OCI-LY7 (cell line): Measurements from ENCODE around the gene ERP27. TPM values are rescaled to one million over a fixed set of nuclear protein-coding genes. Genes with fewer than 3 reads are reported as not detected.

Experiments used
- BruUV-seq: library from RNA; stranded (reverse); fragments of 400-500 nt; replicated peaks from 2 replicates; lab custom pipeline; 2021; lab: Mats Ljungman, UMichigan
- CTCF ChIA-PET: fragments of 300-600 bp; sonication (Branson Sonifier 250); formaldehyde crosslinking; loops from one replicate; lab custom pipeline; 2022; ENCODE audit warnings: antibody characterized with exemption; ENCODE audit not compliant: unreplicated experiment; lab: Charles Lee
- POLR2A ChIA-PET: fragments of 300-600 bp; sonication (Branson Sonifier 250); formaldehyde crosslinking; loops from one replicate; lab custom pipeline; 2022; ENCODE audit warnings: antibody characterized with exemption; lab: Charles Lee
- DNase-seq: peaks from one replicate; pipeline ENCODE4 v3.0.0-alpha.2; 2015; ENCODE audit warnings: low spot score
- H2AFZ ChIP-seq: fragments of 200-600 bp; sonication (generic), shearing (Covaris generic); 2 replicates; pipeline ENCODE4 v1.6.1; 2014; ENCODE audit warnings: mild to moderate bottlenecking, antibody characterized with exemption, low read length, moderate library complexity
- H3K27ac ChIP-seq: fragments of 200-600 bp; sonication (generic); 2 replicates; pipeline ENCODE4 v1.5.1; 2014; ENCODE audit warnings: mixed run types, low read depth, mild to moderate bottlenecking, moderate library complexity, low read length, inconsistent platforms; ENCODE audit not compliant: poor library complexity, severe bottlenecking
- H3K36me3 ChIP-seq: fragments of 200-600 bp; sonication (generic); 2 replicates; pipeline ENCODE4 v1.6.1; 2014; ENCODE audit warnings: mild to moderate bottlenecking, antibody characterized with exemption, low read length, moderate library complexity, mixed read lengths; ENCODE audit not compliant: insufficient read depth
- H3K4me1 ChIP-seq: fragments of 200-600 bp; sonication (generic); 2 replicates; pipeline ENCODE4 v1.5.1; 2014; ENCODE audit warnings: mild to moderate bottlenecking, low read length; ENCODE audit not compliant: insufficient read depth, poor library complexity, severe bottlenecking
- H3K4me2 ChIP-seq: fragments of 200-600 bp; sonication (generic); 2 replicates; pipeline ENCODE4 v1.6.1; 2014; ENCODE audit warnings: mild to moderate bottlenecking, low read length
- H3K4me3 ChIP-seq: fragments of 200-600 bp; sonication (generic); 2 replicates; pipeline ENCODE4 v1.5.1; 2014; ENCODE audit warnings: mild to moderate bottlenecking, low read depth, low read length; ENCODE audit not compliant: poor library complexity, severe bottlenecking
- H3K79me2 ChIP-seq: fragments of 200-600 bp; sonication (generic); 2 replicates; pipeline ENCODE4 v1.6.1; 2016; ENCODE audit warnings: low read depth, mild to moderate bottlenecking, low read length, moderate library complexity, mixed read lengths; ENCODE audit not compliant: insufficient read depth
- H3K9me2 ChIP-seq: fragments of 200-600 bp; sonication (generic); 2 replicates; pipeline ENCODE4 v1.6.1; 2016; ENCODE audit warnings: mild to moderate bottlenecking, low read length, mixed read lengths; ENCODE audit not compliant: insufficient read depth
- H3K9me3 ChIP-seq: fragments of 200-600 bp; sonication (generic); 2 replicates; pipeline ENCODE4 v1.6.1; 2014; ENCODE audit warnings: mild to moderate bottlenecking, mixed run types, low read length, mixed read lengths
- H4K20me1 ChIP-seq: fragments of 200-600 bp; sonication (generic); 2 replicates; pipeline ENCODE4 v1.6.1; 2014; ENCODE audit warnings: mild to moderate bottlenecking, antibody characterized with exemption, low read length, moderate library complexity, mixed read lengths; ENCODE audit not compliant: insufficient read depth
- CTCF ChIP-seq: fragments of 200-600 bp; sonication (generic); conservative IDR thresholded peaks from 2 replicates; pipeline ENCODE4 v1.5.1; 2014; ENCODE audit warnings: mild to moderate bottlenecking, antibody characterized with exemption, low read length, moderate library complexity, mixed read lengths
- EZH2phosphoT487 ChIP-seq: fragments of 200-600 bp; sonication (generic); IDR thresholded peaks from 2 replicates; pipeline ENCODE4 v1.6.1; 2018; ENCODE audit warnings: low read depth, borderline replicate concordance, mild to moderate bottlenecking, mixed run types, antibody characterized with exemption, low read length, moderate library complexity, mixed read lengths
- intact Hi-C: fragments of 100-400 bp; cut with micrococcal nuclease; formaldehyde crosslinking; loops from one replicate; pipeline ENCODE4 v1.10.0; 2022; ENCODE audit not compliant: unreplicated experiment
- total RNA-seq, 2 experiments: library from RNA; depleted of rRNA in 1 of 2; stranded (reverse); fragments of >200 nt in 1 of 2; shearing (Covaris generic) in 1 of 2; gene quantifications; 2 replicates each; pipeline ENCODE4 v1.2.3, GENCODE V29; 2014 to 2022

The ERP27 gene
- total RNA-seq, 2 experiments from 2014 or later = 1.7 to 1.9 TPM

DNA sequence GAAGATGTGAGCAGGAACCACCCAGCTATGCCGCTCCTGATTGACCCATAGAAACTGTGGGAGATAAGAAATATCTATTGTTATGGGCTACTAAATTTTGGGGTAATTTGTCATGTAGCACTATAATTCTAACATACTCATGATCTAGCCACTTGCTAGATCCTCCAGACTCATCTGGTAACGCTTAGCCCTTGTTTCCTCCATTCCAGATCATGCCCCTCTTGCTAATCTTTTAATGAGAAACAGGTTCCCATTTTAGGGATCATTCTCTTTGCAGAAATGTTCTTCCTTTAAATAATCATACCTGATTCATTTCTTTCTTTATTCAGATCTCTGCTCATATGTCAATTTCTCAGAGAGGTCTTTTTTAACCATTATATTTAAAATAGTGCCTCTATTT lies 26.9 kb upstream of the ERP27 start:
- Histone ChIP-seq H3K9me3 (no peaks in the 10 kb centered on the region), H4K20me1 (no peaks in the 10 kb centered on the region), H3K36me3 (peaks cover 1% of the 10 kb centered on the region), H3K4me2 (no peak overlapping the region), H2AFZ (no peak overlapping the region; the same call in 1 of the 2 replicates), H3K4me1 (peaks cover 20% of the 10 kb centered on the region), H3K4me3 (no peak overlapping the region), H3K79me2 (peaks cover 12% of the 10 kb centered on the region), H3K27ac (no peak overlapping the region), H3K9me2 (no peaks in the 10 kb centered on the region)
- TF ChIP-seq CTCF = no peak
- TF ChIP-seq EZH2phosphoT487 = no peak
- POLR2A ChIA-PET = interaction anchor here (0.6 to 1.7 kb wide), 6 partner anchors 8 to 706 kb away, joined by 3 to 8 read pairs (median 3); no protein-coding TSS in a partner anchor
- no peak for DNase-seq
- intact Hi-C loops = loop anchor here (10.0 kb wide), 1 partner anchor 350 kb away; no protein-coding TSS in a partner anchor
- CTCF ChIA-PET = no interaction called here
- BruUV-seq = no TSS peak

DNA sequence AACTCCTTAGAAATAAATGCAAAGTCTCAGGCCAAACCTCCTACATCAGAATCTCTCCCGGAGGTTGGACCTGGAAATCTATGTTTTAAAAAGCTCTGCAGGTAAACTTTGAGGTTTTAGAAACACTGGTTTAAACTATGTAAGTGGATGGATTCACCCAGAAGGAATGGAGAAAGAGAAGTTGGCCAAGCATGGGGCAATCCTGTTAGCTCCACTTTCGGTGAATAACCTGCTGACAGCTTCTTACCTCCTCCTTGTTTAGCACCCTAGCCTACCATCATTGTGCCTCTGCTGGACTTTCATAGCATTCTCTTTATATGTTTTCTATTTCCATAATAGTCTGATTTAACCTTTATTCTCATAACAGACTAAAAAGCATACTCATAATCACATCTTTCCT lies 26.1 kb upstream of the ERP27 start:
- H3K9me3 ChIP-seq = no peaks in the 10 kb centered on the region
- H2AFZ ChIP-seq = peak overlapping the region; percentile 46; the same call in 1 of the 2 replicates
- ChIA-PET POLR2A (interaction anchor here (0.6 to 1.2 kb wide), 7 partner anchors 9 to 22 kb away, joined by 3 to 5 read pairs (median 3); no protein-coding TSS in a partner anchor), CTCF (no interaction called here)
- no peaks in the 10 kb centered on the region for H3K9me2 ChIP-seq
- TF ChIP-seq EZH2phosphoT487 (no peak), CTCF (no peak)
- H3K4me3 ChIP-seq = no peak overlapping the region
- peaks cover 6% of the 10 kb centered on the region; the same call in 1 of the 2 replicates for H4K20me1 ChIP-seq
- intact Hi-C loops = loop anchor here (5.0 to 10.0 kb wide), 2 partner anchors 350 to 807 kb away; no protein-coding TSS in a partner anchor
- H3K27ac ChIP-seq = peak overlapping the region; percentile 97
- peaks cover 20% of the 10 kb centered on the region for H3K4me1 ChIP-seq
- H3K4me2 ChIP-seq = 0 out of 2 replicates have a peak overlapping the region, but pooled peaks have one; percentile 94
- BruUV-seq = no TSS peak
- H3K79me2 ChIP-seq = peaks cover 20% of the 10 kb centered on the region
- DNase-seq = no peak
- peaks cover 9% of the 10 kb centered on the region for H3K36me3 ChIP-seq

GRCh38 chr12:14963520-14963919 lies 25.2 kb upstream of the ERP27 start:
- Histone ChIP-seq H3K9me2 (no peaks in the 10 kb centered on the region), H3K27ac (peak overlapping the region; percentile 97), H3K79me2 (peaks cover 29% of the 10 kb centered on the region), H3K9me3 (no peaks in the 10 kb centered on the region), H3K4me3 (peak overlapping the region; percentile 72), H4K20me1 (peaks cover 13% of the 10 kb centered on the region; the same call in 1 of the 2 replicates), H3K4me1 (peaks cover 26% of the 10 kb centered on the region), H3K4me2 (peak overlapping the region; percentile 94), H2AFZ (peak overlapping the region; percentile 87; the same call in 1 of the 2 replicates), H3K36me3 (peaks cover 18% of the 10 kb centered on the region)
- CTCF ChIA-PET = no interaction called here
- BruUV-seq = no TSS peak
- intact Hi-C loops = loop anchor here (5.0 to 10.0 kb wide), 2 partner anchors 349 to 806 kb away; no protein-coding TSS in a partner anchor
- TF ChIP-seq EZH2phosphoT487 (no peak), CTCF (no peak)
- no peak for DNase-seq
- POLR2A ChIA-PET = interaction anchor here (0.6 to 5.0 kb wide), 7 partner anchors 9 to 545 kb away, joined by 3 to 36 read pairs (median 3); partner anchors contain the start of gene PDE6H
